IMR-90 (cell line): ENCODE measurements around the gene C1orf105. TPM values are rescaled to one million over a fixed set of nuclear protein-coding genes. Genes with fewer than 3 reads are reported as not detected.

Experiments
- ATAC-seq: fragments of 200-7000 bp; cut with Tn5 transposase; 2 replicates; pipeline ENCODE4 v1.9.1; 2020; ENCODE audit warnings: low read depth, mild to moderate bottlenecking, moderate library complexity
- BruUV-seq: library from RNA; stranded (reverse); fragments of 400-500 nt; replicated peaks from 2 replicates; lab custom pipeline; 2021; lab: Mats Ljungman, UMichigan
- CTCF ChIA-PET: fragments of 300-600 bp; formaldehyde crosslinking; extraction: SDS; loops from one replicate; lab custom pipeline; 2021; ENCODE audit warnings: antibody characterized with exemption; lab: Yijun Ruan, JAX
- POLR2A ChIA-PET: fragments of 300-600 bp; sonication (Branson Sonifier 250); formaldehyde crosslinking; loops from one replicate; lab custom pipeline; 2022; ENCODE audit warnings: antibody characterized with exemption; ENCODE audit not compliant: unreplicated experiment; lab: Charles Lee
- DNase-seq: peaks from one replicate; pipeline ENCODE4 v3.0.0; 2013
- H2AFZ ChIP-seq: replicated peaks from 2 replicates; pipeline ENCODE3; 2013; ENCODE audit warnings: low read length, mild to moderate bottlenecking; ENCODE audit not compliant: poor library complexity
- H2AK5ac ChIP-seq: 2 replicates; pipeline ENCODE4 v1.6.1; 2013; ENCODE audit warnings: low read depth, low read length, inconsistent platforms
- H2AK9ac ChIP-seq: replicated peaks from 2 replicates; pipeline ENCODE3; 2013; ENCODE audit warnings: mild to moderate bottlenecking, low read depth, low read length, moderate library complexity; ENCODE audit not compliant: poor library complexity
- H2BK120ac ChIP-seq: 2 replicates; pipeline ENCODE4 v1.6.1; 2013; ENCODE audit warnings: low read depth, low read length, inconsistent platforms
- H2BK15ac ChIP-seq: 3 replicates; pipeline ENCODE4 v1.6.1; 2013; ENCODE audit warnings: low read depth, low read length, inconsistent platforms
- H2BK20ac ChIP-seq: 2 replicates; pipeline ENCODE4 v1.6.1; 2013; ENCODE audit warnings: low read depth, mild to moderate bottlenecking, inconsistent platforms, low read length, moderate library complexity
- H2BK5ac ChIP-seq: 2 replicates; pipeline ENCODE4 v1.6.1; 2013; ENCODE audit warnings: mild to moderate bottlenecking, low read depth, low read length, inconsistent platforms; ENCODE audit not compliant: poor library complexity, severe bottlenecking
- H3K14ac ChIP-seq: replicated peaks from 2 replicates; pipeline ENCODE4 v1.6.1; 2013; ENCODE audit warnings: low read depth, low read length, inconsistent platforms
- H3K18ac ChIP-seq: 2 replicates; pipeline ENCODE4 v1.6.1; 2013; ENCODE audit warnings: low read depth, low read length, control low read depth
- H3K23ac ChIP-seq: 2 replicates; pipeline ENCODE4 v1.6.1; 2013; ENCODE audit warnings: low read depth, low read length, inconsistent platforms
- H3K27ac ChIP-seq: 2 replicates; pipeline ENCODE4 v1.5.1; 2013; ENCODE audit warnings: mild to moderate bottlenecking, control low read depth, low read length; ENCODE audit not compliant: insufficient read depth
- H3K27me3 ChIP-seq: 2 replicates; pipeline ENCODE4 v1.6.1; 2013; ENCODE audit warnings: low read length; ENCODE audit not compliant: control insufficient read depth, insufficient read depth
- H3K36me3 ChIP-seq: 2 replicates; pipeline ENCODE4 v1.6.1; 2013; ENCODE audit warnings: low read length, mixed read lengths; ENCODE audit not compliant: control insufficient read depth, insufficient read depth
- H3K4ac ChIP-seq: 2 replicates; pipeline ENCODE4 v1.6.1; 2013; ENCODE audit warnings: low read depth, low read length, inconsistent platforms
- H3K4me1 ChIP-seq: 2 replicates; pipeline ENCODE4 v1.6.1; 2013; ENCODE audit warnings: low read length, mixed read lengths; ENCODE audit not compliant: control insufficient read depth, insufficient read depth
- H3K4me2 ChIP-seq: 2 replicates; pipeline ENCODE4 v1.6.1; 2013; ENCODE audit warnings: low read depth, mild to moderate bottlenecking, control low read depth, low read length, moderate library complexity
- H3K4me3 ChIP-seq: 2 replicates; pipeline ENCODE4 v1.5.1; 2013; ENCODE audit warnings: low read depth, mild to moderate bottlenecking, control low read depth, low read length, moderate library complexity; ENCODE audit not compliant: insufficient read depth
- H3K56ac ChIP-seq: 2 replicates; pipeline ENCODE4 v1.6.1; 2013; ENCODE audit warnings: low read length, inconsistent platforms; ENCODE audit not compliant: insufficient read depth; ENCODE audit errors: extremely low read depth
- H3K79me1 ChIP-seq, 2 experiments: 2 replicates each; pipeline ENCODE4 v1.6.1; 2013; ENCODE audit warnings: low read length in 2 of 2, inconsistent platforms in 1 of 2, low read depth in 1 of 2
- H3K9ac ChIP-seq: 2 replicates; pipeline ENCODE4 v1.6.1; 2013; ENCODE audit warnings: low read depth, low read length, control low read depth
- H3K9me1 ChIP-seq: 2 replicates; pipeline ENCODE4 v1.6.1; 2013; ENCODE audit warnings: low read length, inconsistent platforms; ENCODE audit not compliant: insufficient read depth
- H3K9me3 ChIP-seq: 2 replicates; pipeline ENCODE4 v1.6.1; 2013; ENCODE audit warnings: low read length; ENCODE audit not compliant: control insufficient read depth, insufficient read depth
- H4K20me1 ChIP-seq: 2 replicates; pipeline ENCODE4 v1.6.1; 2013; ENCODE audit warnings: low read length, inconsistent platforms; ENCODE audit not compliant: insufficient read depth
- H4K5ac ChIP-seq: 2 replicates; pipeline ENCODE4 v1.6.1; 2013; ENCODE audit warnings: mild to moderate bottlenecking, low read depth, low read length, control low read depth
- H4K8ac ChIP-seq, 2 experiments: 2 replicates each; pipeline ENCODE4 v1.6.1; 2013; ENCODE audit warnings: low read depth in 2 of 2, low read length in 2 of 2, control low read depth in 1 of 2, inconsistent platforms in 1 of 2
- H4K91ac ChIP-seq: 2 replicates; pipeline ENCODE4 v1.6.1; 2013; ENCODE audit warnings: low read depth, low read length, inconsistent platforms; ENCODE audit not compliant: insufficient read depth
- BHLHE40 ChIP-seq: fragments of 150-350 bp; IDR thresholded peaks from 2 replicates; pipeline ENCODE4 v1.6.1; 2016; ENCODE audit warnings: mild to moderate bottlenecking, low read depth, low read length
- FOS ChIP-seq: fragments of 150-350 bp; IDR thresholded peaks from 2 replicates; pipeline ENCODE4 v1.6.1; 2016; ENCODE audit warnings: low read depth, low read length
- MXI1 ChIP-seq: IDR thresholded peaks from 2 replicates; pipeline ENCODE4 v1.6.1; 2012; ENCODE audit warnings: low read depth, mild to moderate bottlenecking, low read length, moderate library complexity, borderline replicate concordance
- NFE2L2 ChIP-seq: fragments of 150-350 bp; IDR thresholded peaks from 2 replicates; pipeline ENCODE4 v1.6.1; 2016; ENCODE audit warnings: low read depth, mild to moderate bottlenecking, low read length
- RFX5 ChIP-seq: IDR thresholded peaks from 2 replicates; pipeline ENCODE4 v1.8.0; 2012; ENCODE audit warnings: low read depth, mild to moderate bottlenecking, low read length, moderate library complexity
- SMC3 ChIP-seq: fragments of 150-350 bp; IDR thresholded peaks from 2 replicates; pipeline ENCODE4 v1.6.1; 2016; ENCODE audit warnings: low read depth, mild to moderate bottlenecking, antibody characterized with exemption, low read length, moderate library complexity
- dilution Hi-C: fragments of 300-500 bp; cut with HindIII; formaldehyde crosslinking; loops from one replicate; pipeline ENCODE4 v1.14.3; 2018; ENCODE audit warnings: low sequenced_read_pairs; ENCODE audit not compliant: unreplicated experiment
- in situ Hi-C: fragments of 300-500 bp; cut with MboI; formaldehyde crosslinking; loops from 3 replicates; pipeline ENCODE4 v1.14.3; 2019; ENCODE audit warnings: low sequenced_read_pairs, inconsistent platforms, mixed read lengths
- intact Hi-C: fragments of 100-400 bp; cut with micrococcal nuclease; formaldehyde crosslinking; loops from 2 replicates; pipeline ENCODE4 v1.10.0; 2022
- polyA plus RNA-seq, 3 experiments: library from polyadenylated mRNA; depleted of rRNA; stranded (reverse); fragments of >200 nt; gene quantifications; 2 replicates each; pipeline ENCODE4 v1.2.3, GENCODE V29; 2012; ENCODE audit warnings: low replicate concordance in 1 of 3
- total RNA-seq: library from RNA; depleted of rRNA; stranded (reverse); fragments of >200 nt; gene quantifications from 2 replicates; pipeline ENCODE4 v1.2.3, GENCODE V29; 2012
- TF ChIP-seq, protein P1 (sequence below): conservative IDR thresholded peaks from 2 replicates; pipeline ENCODE4 v1.5.1; 2012; ENCODE audit warnings: mild to moderate bottlenecking, low read depth, low read length, improper control_type of control experiment

C1orf105 gene
- total and polyA plus RNA-seq, 2 of the 4 experiments (the other 2 are of a cell fraction), result not detected

- Histone ChIP-seq H4K91ac (no peak overlapping the region), H4K5ac (no peak overlapping the region), H2AFZ (no peak overlapping the region), H3K18ac (no peak overlapping the region), H3K4me1 (no peaks in the 10 kb centered on the region), H3K4me2 (no peak overlapping the region), H3K14ac (no peak overlapping the region), H4K8ac (no peak overlapping the region), H3K9me3 (peaks cover 1% of the 10 kb centered on the region; the same call in 1 of the 2 replicates), H3K9me1 (no peaks in the 10 kb centered on the region), H2AK5ac (no peak overlapping the region), H3K79me1 (no peaks in the 10 kb centered on the region), H3K23ac (no peak overlapping the region), H2AK9ac (no peak overlapping the region), H3K56ac (no peak overlapping the region), H4K20me1 (no peaks in the 10 kb centered on the region), H2BK120ac (no peak overlapping the region), H3K27ac (no peak overlapping the region), H2BK5ac (no peak overlapping the region), H2BK15ac (no peak overlapping the region), H3K27me3 (peaks cover 10% of the 10 kb centered on the region), H3K4me3 (no peak overlapping the region), H3K9ac (no peak overlapping the region), H2BK20ac (no peak overlapping the region), H3K36me3 (no peaks in the 10 kb centered on the region), H3K4ac (no peak overlapping the region)
- no peak for DNase-seq
- TF ChIP-seq MXI1 (no peak), FOS (no peak), SMC3 (no peak), RFX5 (no peak), NFE2L2 (no peak), BHLHE40 (no peak)
- TF ChIP-seq, protein P1, sequence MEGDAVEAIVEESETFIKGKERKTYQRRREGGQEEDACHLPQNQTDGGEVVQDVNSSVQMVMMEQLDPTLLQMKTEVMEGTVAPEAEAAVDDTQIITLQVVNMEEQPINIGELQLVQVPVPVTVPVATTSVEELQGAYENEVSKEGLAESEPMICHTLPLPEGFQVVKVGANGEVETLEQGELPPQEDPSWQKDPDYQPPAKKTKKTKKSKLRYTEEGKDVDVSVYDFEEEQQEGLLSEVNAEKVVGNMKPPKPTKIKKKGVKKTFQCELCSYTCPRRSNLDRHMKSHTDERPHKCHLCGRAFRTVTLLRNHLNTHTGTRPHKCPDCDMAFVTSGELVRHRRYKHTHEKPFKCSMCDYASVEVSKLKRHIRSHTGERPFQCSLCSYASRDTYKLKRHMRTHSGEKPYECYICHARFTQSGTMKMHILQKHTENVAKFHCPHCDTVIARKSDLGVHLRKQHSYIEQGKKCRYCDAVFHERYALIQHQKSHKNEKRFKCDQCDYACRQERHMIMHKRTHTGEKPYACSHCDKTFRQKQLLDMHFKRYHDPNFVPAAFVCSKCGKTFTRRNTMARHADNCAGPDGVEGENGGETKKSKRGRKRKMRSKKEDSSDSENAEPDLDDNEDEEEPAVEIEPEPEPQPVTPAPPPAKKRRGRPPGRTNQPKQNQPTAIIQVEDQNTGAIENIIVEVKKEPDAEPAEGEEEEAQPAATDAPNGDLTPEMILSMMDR, result no peak
- BruUV-seq, result no TSS peak
- ChIA-PET POLR2A (interaction anchor here (0.6 kb wide), 1 partner anchor 1795 kb away, joined by 3 read pairs; no protein-coding TSS in a partner anchor), CTCF (no interaction called here)
- ATAC-seq, result no peak
- intact Hi-C loops (no loop called here), dilution Hi-C loops (no loop called here), in situ Hi-C loops (no loop called here)
Measured at GRCh38 chr1:172515436-172515835, 95.0 kb downstream of the C1orf105 start.
